Renal cortex interstitium (tissue), 11 donors: ENCODE measurements around the gene SERPINA1. TPM values are rescaled to one million over a fixed set of nuclear protein-coding genes. Genes with fewer than 3 reads are reported as not detected.
"Not testable (repeated sequence)": the region's sequence is repeated elsewhere in the genome, so short reads cannot be mapped to it uniquely, and the experiment has no call there.

Experiments
- DNase-seq, 11 donors: peaks; one replicate each; pipeline ENCODE4 v3.0.0-alpha.2; 2013; ENCODE audit warnings: low read depth in 9 of 11, low spot score in 4 of 11; ENCODE audit errors: extremely low read depth in 1 of 11
- polyA plus RNA-seq, 3 donors: library from polyadenylated mRNA; unstranded; fragments of 120-200 nt; gene quantifications; one replicate each; pipeline ENCODE4 v1.2.1, GENCODE V29; 2013; ENCODE audit not compliant: insufficient read length in 3 of 3

Gene SERPINA1
- polyA plus RNA-seq, 3 donors, result 91.5 to 94.4 (median 91.7) TPM

GRCh38 chr14:94377866-94378470 lies 10.4 kb downstream of the SERPINA1 start:
- no peak for DNase-seq

DNA sequence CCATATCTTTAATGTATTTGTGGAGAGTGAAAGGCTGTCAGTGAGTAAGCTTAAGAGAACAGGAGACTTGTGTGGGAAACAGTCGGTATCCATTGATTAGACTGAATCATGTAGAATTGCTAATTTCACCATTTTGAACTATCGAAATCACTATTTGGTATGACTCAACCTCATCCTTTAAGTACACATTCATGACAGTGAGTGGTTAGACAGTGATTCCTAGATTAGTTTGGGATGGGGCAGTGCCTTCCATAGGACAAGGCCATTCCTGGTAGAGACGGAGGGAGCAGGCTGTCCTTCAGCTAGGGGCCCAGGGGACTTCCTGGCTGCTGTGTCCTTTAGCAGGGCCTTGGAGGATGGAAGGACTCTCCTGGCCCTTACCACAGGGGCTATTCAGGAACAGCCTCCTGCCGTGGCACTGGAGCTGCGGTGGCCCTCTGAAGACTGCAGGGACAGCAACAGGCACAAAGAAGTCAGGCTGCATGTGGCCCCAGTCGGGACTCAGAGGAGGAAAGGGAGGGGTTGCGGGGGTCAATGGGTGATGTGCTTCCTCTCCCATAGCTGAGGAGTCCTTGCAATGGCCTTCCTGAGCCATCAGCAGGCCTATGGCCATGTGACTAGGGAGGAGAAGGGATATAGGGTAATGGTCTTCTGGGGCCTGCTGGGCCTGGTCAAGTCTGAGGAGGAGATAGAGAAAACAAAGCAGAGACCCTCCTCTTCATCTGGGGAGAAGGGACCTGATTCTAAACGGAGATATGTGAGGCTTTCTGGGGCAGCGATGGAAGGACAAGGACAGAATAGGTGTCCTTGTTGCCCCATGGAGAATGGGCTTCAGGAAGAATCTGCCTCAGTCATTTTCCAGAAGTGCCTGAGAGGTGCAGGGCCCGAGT lies 11.2 kb downstream of the SERPINA1 start:
- DNase-seq, result no peak

DNA sequence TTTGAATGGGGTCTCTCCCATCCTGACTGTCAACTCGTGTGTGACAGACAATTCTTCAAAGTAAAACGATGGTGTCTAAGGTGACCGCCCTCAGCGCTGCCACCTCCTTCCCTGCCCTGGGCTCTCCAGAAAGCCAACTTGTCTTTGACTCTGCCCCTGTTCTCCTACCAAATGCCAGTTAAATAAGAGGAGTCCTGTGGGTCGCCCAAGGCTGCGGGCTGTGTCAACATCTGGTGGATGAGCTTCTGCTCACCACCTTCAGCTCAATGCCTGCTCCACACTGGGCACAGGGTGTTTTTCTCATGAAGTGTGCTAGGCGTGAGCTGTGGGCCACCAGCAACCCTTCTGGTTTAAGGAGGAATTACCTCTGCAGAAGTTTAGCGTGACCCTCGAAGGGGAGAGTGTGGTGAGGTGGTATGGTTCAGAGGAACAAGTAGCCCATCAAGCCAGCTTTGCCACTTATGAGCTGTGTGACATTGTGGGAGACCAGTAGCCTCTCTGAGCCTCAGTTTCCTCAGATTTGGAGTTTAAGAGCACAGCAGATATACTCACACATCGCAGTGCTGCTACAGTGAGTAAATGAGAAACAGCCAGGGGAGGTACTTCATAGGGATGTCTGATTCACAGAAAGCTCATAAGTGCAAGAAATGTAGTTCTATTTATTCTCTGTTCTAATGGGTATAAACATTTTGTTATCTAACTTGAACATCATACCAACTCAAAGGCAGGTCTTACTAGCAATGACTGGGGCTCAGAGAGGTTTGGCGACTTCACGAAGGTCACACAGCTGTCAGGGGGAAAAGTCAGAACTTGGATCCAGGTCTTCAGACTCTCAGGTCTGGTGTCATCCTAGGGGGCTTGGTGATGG lies 12.1 kb downstream of the SERPINA1 start:
- DNase-seq, result no peak

DNA sequence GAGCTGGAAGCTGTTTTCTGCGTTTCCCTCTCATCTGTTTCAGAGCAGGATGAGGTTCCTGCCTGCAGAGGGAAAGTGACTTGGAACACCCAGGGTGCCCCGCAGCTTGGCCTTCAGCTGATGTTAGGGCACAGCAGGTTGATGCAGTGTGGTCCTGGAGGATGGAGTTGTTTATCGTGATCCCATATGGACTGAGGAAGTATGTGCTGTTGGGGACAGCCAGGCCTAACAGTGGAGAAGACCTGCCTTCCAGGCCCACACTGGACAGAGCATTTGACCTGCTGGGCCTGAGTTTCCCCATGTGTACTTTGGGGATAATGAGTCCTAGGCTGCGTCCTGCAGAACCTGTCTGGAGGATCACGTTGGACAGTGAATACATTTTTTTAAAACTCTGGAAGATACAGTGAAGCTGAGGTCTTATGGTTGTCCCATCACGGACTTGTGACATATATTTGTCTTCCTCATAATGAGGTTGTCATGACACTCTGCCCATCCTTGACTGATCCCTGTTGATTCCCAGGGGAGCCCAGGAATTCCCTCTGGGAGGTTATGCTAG lies 12.8 kb downstream of the SERPINA1 start:
- no peak for DNase-seq

DNA sequence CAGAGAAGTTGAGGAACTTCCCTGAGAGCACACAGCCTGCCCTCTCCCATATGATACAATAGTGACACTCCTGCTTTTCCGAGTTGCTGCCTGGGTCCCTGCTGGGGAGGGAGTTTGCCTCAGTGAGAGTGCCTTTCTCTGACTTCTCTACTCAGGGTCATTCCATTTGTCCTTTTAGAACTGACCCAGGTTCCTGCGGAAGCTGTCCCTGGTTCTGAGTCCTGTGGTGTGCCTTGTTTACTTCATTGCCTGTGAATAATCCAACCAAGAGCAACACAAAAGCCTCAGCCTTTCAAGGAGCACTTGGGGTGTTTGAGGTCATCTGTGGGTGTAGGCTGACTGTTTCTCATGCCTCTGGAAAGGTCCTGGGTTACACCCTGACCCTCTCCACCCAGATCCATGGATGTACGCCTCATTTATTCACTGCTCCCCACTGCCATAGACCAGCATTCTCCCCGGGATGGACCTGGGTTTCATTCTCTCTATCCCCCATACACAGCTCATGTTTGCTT lies 13.6 kb downstream of the SERPINA1 start:
- DNase-seq, result no peak

DNA sequence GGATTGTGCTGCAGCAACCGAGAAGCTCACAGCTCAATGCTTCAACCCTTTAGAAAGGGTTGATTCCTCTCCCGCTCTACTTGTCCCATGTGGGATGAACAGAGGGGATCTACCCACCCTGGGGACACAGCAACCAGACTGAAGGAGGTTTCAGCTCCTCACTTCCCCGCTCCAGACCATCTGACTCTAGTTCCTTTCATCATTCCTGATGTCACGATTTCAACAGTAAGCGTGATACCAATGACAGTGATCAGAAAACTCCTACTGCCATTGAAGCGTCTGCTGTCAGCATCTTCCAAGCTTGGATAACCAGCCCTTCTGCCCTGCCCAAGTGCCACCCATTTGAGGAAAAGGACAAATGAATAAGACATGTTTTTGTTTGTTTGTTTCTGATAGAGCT lies 14.3 kb downstream of the SERPINA1 start:
- no peak for DNase-seq

- no peak for DNase-seq
These were observed 14.7 kb downstream of the SERPINA1 start for GRCh38 chr14:94373708-94374107.

GRCh38 chr14:94372021-94372605 lies 16.3 kb downstream of the SERPINA1 start:
- no peak for DNase-seq

- DNase-seq, result no peak
These were observed 17.9 kb downstream of the SERPINA1 start for GRCh38 chr14:94370524-94370910.

DNA sequence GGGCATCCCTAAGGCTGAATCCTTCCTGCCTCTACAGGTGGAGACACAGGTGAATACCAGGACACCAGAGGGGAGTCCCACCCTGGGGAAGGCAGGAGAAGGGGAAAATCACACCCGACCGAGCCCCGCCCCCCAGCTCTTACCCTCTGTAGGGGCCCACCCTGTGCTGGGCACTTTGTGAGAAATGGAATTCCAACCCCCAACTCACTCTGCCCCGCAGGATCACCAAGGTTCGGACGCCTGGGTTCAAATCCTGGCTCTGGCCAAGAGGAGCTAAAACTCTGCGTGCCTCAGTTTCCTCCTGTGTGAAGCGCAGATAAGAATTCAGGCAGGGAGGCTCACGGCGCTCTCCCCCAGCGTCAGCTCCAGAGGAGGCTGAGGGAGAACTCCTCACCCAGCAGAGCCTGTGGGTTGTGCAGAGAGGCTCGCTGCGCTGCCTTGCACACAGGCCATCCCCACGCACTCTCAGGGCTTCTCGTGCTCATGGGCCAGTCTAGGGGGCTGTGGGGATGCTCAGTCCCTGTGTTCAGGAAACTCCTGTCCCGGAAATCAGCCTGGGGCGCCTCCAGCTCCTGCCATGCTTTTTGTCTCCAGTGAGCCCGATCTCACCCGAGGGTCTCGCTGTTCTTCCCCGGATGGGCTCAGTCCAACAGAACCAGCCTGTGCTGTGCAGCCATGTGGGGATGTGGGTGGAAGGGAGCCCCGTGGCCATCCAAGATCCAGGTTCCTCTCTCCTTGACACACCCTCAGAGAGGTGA lies 18.5 kb downstream of the SERPINA1 start:
- DNase-seq, result not testable (repeated sequence)

GRCh38 chr14:94368956-94369355 lies 19.4 kb downstream of the SERPINA1 start:
- no peak for DNase-seq

DNA sequence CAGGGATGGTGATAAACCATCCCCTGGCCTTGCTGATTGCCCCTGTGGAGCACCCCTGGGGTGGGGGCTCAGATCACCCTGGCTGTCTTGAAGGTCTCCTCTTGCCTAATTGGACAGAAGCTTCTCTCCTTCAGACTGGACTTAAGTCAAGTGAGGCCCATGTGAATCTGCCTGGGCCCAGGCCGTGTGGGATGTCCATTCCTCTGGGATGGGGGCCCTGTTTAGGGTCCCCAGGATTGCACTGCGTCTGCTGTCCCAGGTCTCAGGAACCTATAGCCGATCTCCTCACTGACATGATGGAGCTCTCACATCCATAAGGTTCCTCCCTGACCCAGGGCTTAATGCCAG lies 20.2 kb downstream of the SERPINA1 start:
- no peak for DNase-seq

- DNase-seq, result no peak
These were observed 20.8 kb downstream of the SERPINA1 start for GRCh38 chr14:94367347-94368242.

DNA sequence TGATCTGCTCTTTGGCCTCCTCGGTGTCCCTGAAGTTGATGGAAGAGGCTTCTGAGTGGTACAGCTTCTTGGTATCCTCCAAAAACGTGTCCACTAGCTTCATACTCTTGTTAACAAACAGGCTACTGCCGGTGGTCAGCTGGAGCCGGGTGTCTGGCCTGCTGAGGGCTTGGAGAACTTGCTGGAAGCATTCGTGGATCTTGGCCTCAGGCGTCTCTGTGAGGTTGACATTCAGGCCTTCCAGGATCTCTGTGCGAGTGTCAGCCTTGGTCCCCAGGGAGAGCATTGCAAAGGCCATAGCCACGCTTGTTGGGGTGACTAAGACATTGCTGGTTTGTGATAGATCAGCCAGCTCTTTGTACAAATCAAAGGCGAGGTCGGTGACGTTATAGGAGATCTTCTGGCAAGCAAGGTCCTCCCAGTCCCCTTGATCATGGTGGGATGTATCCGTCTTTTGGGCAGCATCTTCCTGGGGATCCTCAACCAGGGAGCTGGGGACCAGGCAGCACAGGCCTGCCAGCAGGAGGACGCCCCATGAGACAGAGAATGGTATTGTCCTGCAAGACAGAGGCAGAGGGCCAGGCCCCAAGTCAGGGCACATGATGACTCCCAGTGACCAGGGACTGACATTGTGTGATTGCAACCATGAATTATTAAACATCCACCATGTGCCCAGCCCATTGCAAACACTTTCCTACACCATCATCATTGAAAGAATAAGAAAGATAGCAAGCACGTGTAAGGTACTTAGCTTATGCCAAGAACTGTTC lies 22.1 kb downstream of the SERPINA1 start, which contains the start of gene SERPINA2:
SERPINA2 (minus strand) TSS at position 553 of the 770 bp plus-strand sequence.
- no peak for DNase-seq

DNA sequence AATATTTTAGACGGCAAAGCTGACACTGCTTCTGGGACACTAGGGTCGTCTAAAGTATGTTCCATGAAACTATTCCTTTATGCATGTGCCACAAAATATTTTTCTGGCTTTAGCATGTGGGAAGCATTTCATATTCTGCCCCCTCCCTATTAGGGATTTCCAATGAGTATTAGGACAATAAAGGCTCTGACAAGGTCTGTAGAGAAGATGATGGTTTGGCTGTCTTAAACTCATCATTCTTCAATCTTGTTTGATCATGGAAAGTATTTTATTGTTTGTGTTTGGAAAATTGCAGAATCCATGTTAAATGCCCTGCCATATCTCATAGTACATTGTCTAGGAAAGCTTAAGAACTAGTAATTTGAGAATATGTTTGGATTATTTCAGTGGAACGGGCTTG lies 22.8 kb downstream of the SERPINA1 start:
- no peak for DNase-seq

- no peak for DNase-seq
These were observed 23.4 kb downstream of the SERPINA1 start for GRCh38 chr14:94364964-94365363.
